Dendritic cell treated with granulocyte-macrophage colony-stimulating factor and Interleukin-4, amounts not matched to agents 40 ng/mL and 50 ng/mL, for 4 days (primary cell): ENCODE results near the gene HINFP.
"Not testable (repeated sequence)": the region's sequence is repeated elsewhere in the genome, so short reads cannot be mapped to it uniquely, and the experiment has no call there.

Experiments used
- H3K27ac Mint-ChIP-seq: one replicate; pipeline ENCODE4 v1.8.0; 2022; ENCODE audit warnings: mild to moderate bottlenecking, mixed read lengths
- H3K27me3 Mint-ChIP-seq: one replicate; pipeline ENCODE4 v1.8.0; 2022; ENCODE audit warnings: mild to moderate bottlenecking, mixed read lengths
- H3K36me3 Mint-ChIP-seq: one replicate; pipeline ENCODE4 v1.8.0; 2022; ENCODE audit warnings: low read depth, mixed read lengths
- H3K4me1 Mint-ChIP-seq: one replicate; pipeline ENCODE4 v1.8.0; 2022; ENCODE audit warnings: low read depth, mixed read lengths
- H3K4me3 Mint-ChIP-seq: one replicate; pipeline ENCODE4 v1.8.0; 2022; ENCODE audit warnings: mild to moderate bottlenecking, moderate library complexity, mixed read lengths
- H3K9me3 Mint-ChIP-seq: one replicate; pipeline ENCODE4 v1.8.0; 2022; ENCODE audit warnings: mixed read lengths
- intact Hi-C: fragments of 100-400 bp; cut with micrococcal nuclease; formaldehyde crosslinking; loops from one replicate; pipeline ENCODE4 v1.15.0; 2022

HINFP gene

GRCh38 chr11:119092880-119093842 is 28.2 kb upstream of the HINFP start:
- intact Hi-C loops, result no loop called here
- peak overlapping the region; percentile 90 for H3K27ac Mint-ChIP-seq
- no peaks in the 10 kb centered on the region for H3K27me3 Mint-ChIP-seq
- H3K36me3 Mint-ChIP-seq, result peaks cover 55% of the 10 kb centered on the region
- H3K4me1 Mint-ChIP-seq, result peaks cover 54% of the 10 kb centered on the region
- peak overlapping the region; percentile 90 for H3K4me3 Mint-ChIP-seq
- no peaks in the 10 kb centered on the region for H3K9me3 Mint-ChIP-seq

- intact Hi-C loops, result no loop called here
- Mint-ChIP-seq H3K27me3 (no peaks in the 10 kb centered on the region), H3K4me1 (peaks cover 52% of the 10 kb centered on the region), H3K27ac (peak overlapping the region; percentile 90), H3K4me3 (peak overlapping the region; percentile 90), H3K9me3 (no peaks in the 10 kb centered on the region), H3K36me3 (peaks cover 65% of the 10 kb centered on the region)
These were observed 27.2 kb upstream of the HINFP start for GRCh38 chr11:119093942-119094815.

- H3K4me1 Mint-ChIP-seq, result peaks cover 50% of the 10 kb centered on the region
- peak overlapping the region; percentile 90 for H3K4me3 Mint-ChIP-seq
- peaks cover 69% of the 10 kb centered on the region for H3K36me3 Mint-ChIP-seq
- peak overlapping the region; percentile 90 for H3K27ac Mint-ChIP-seq
- H3K9me3 Mint-ChIP-seq, result no peaks in the 10 kb centered on the region
- intact Hi-C loops, result loop anchor here (1.0 kb wide), 1 partner anchor 37 kb away; the partner anchor contains the start of gene HYOU1
- H3K27me3 Mint-ChIP-seq, result no peaks in the 10 kb centered on the region
These were observed 26.6 kb upstream of the HINFP start for GRCh38 chr11:119094816-119095065.

- Mint-ChIP-seq H3K27ac (peak overlapping the region; percentile 90), H3K4me3 (peak overlapping the region; percentile 90), H3K27me3 (no peaks in the 10 kb centered on the region), H3K4me1 (peaks cover 50% of the 10 kb centered on the region), H3K9me3 (no peaks in the 10 kb centered on the region), H3K36me3 (peaks cover 74% of the 10 kb centered on the region)
- intact Hi-C loops, result loop anchor here (1.0 kb wide), 1 partner anchor 38 kb away; the partner anchor contains the start of gene HYOU1
These were observed 26.1 kb upstream of the HINFP start for GRCh38 chr11:119095066-119095880.

GRCh38 chr11:119099711-119100110 is 21.7 kb upstream of the HINFP start:
- Mint-ChIP-seq H3K9me3 (no peaks in the 10 kb centered on the region), H3K27me3 (no peaks in the 10 kb centered on the region), H3K4me1 (peaks cover 54% of the 10 kb centered on the region), H3K27ac (peak overlapping the region; percentile 37), H3K36me3 (peaks cover 52% of the 10 kb centered on the region), H3K4me3 (no peak overlapping the region)
- intact Hi-C loops, result no loop called here

DNA sequence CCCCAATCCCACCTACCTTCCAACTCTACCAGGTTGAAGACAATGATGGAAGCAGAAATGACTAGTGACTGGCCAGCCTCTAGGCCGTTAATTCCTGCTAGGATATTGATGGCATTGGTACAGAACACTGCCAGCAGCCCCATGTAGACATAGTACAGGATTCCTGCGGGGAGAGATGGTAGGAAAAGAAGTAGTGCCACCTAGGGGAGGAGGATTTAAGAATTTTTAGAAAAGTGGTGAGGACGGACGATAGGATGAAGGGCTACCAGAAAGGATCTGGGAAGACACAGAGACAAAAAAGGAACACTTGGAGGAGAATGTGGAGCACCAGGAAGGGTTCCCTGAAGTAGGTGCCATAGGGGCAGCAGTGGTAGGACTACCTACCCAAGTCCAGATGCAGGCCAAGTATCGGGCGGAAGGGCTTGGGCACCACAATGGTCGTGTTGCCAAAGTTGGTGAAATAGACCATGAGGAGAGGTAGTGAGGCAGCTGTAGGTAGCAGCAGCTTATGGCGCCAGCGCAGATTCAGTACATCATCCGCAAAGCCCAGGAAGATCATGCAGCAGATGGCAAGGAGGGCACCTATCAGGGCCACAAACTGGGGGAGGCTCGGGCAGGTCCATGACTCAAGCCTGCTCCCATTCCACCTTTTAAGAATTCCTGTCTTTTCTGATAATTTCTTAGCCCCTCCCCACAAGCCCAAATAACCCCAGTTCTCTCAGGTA is 21.0 kb upstream of the HINFP start:
- Mint-ChIP-seq H3K27ac (peak overlapping the region; percentile 90), H3K9me3 (no peaks in the 10 kb centered on the region), H3K4me1 (peaks cover 61% of the 10 kb centered on the region), H3K27me3 (no peaks in the 10 kb centered on the region), H3K36me3 (peaks cover 45% of the 10 kb centered on the region), H3K4me3 (peak overlapping the region; percentile 94)
- intact Hi-C loops, result no loop called here

DNA sequence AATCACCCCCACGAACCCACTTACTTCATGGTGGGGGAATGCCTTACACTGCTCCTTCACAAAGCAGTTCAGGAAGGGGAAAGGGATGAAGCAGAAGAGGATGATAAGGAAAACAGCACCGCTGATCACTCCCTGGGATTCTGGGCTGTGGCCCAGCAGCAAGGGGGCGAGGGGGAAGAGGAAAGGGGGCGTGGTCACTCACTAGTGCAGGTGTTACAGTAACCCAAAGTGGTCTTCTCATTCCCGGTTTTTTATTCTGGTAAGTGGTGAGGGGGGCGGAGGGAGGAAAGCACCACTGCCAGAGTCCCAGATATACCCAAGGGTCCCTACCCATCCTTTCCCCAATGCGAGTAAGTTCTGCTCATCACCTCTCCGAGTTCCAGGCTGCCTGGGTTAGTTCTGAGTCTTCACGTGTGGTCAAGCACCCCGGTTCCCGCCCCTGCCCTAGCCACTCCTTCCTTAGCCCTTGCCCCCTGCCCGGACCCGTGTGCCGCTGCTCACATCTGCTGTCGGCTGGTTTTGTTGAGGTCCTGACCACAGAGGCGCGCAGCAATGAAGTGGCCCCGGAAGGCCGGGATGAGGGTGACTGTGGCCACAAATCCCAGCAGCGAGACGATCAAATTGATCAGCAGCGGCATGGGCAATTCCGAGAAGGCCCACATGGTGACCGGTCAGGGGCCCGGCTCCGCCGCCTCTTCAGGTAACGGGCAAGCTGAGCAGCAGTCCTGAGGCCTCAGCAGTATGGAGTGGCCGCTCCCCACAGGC is 20.2 kb upstream of the HINFP start:
- intact Hi-C loops, result no loop called here
- Mint-ChIP-seq H3K27me3 (no peaks in the 10 kb centered on the region), H3K36me3 (peaks cover 45% of the 10 kb centered on the region), H3K9me3 (no peaks in the 10 kb centered on the region), H3K4me3 (peak overlapping the region; percentile 94), H3K27ac (peak overlapping the region; percentile 90), H3K4me1 (peaks cover 63% of the 10 kb centered on the region)

DNA sequence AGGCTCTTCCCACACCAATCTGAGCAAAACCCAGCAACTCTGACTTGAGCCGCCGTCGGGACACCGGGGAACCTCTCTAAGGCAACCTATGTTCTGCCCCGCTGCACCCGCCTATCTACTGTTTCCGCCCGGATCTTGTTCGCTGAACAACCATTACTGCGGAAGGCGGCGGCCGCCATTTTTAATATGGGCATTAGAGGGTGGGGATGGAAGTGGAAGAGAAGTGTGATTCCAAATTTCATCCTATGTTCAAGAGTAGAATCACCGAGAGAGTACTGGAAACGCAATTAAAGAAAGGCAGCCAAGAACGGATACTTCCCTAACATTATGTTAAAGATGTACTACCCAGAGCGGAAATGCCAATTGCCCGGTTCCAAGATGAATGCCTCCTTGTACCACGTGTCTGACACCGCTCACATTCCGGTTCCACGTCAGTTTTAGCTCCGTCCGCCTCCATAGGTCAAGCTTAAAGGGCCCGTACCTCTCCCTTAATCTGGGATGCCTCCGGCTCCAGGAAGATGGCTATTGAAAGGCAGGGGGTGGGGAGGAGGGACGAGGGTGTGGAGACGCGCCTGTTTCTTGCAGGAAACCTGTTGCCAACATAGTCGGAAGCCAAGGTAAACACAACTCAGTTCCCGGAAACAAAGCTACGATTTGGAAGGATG is 19.5 kb upstream of the HINFP start, which contains the start of gene DPAGT1:
TSS of gene DPAGT1 (minus strand) at position 95 of the 665 bp plus-strand sequence. CDS start 198 bp downstream, outside the sequence.
- Mint-ChIP-seq H3K27me3 (no peaks in the 10 kb centered on the region), H3K4me3 (peak within 1 kb of the TSS; percentile 94), H3K4me1 (peaks cover 64% of the 10 kb centered on the region), H3K36me3 (peaks cover 42% of the 10 kb centered on the region), H3K27ac (peak within 1 kb of the TSS; percentile 90), H3K9me3 (no peaks in the 10 kb centered on the region)
- intact Hi-C loops, result loop anchor here (2.0 kb wide), 1 partner anchor 83 kb away; the partner anchor contains the start of genes RPS25 and TRAPPC4

DNA sequence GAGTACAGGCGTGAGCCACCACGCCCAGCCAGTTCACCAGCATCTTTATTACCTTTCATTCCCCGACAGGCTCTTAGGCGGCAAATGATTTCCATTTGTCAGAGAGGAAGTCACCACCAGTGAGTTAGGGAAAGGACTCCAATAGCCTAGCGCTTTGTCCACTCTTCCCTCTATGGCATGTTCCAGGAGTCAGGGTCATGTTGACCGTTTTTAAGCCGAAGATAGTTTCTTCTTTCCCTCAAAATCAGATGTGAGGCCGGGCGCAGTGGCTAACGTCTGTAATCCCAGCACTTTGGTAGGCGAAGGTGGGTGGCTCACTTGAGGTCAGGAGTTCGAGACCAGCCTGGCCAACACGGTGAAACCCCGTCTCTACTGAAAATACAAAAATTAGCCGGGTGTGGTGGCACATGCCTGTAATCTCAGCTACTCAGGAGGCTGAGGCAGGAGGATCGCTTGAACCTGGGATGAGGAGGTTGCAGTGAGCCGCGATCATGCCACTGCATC is 18.2 kb upstream of the HINFP start:
- Mint-ChIP-seq H3K4me3 (peak overlapping the region; percentile 94), H3K4me1 (peaks cover 67% of the 10 kb centered on the region), H3K27ac (peak overlapping the region; percentile 90), H3K36me3 (peaks cover 39% of the 10 kb centered on the region)
- not testable (repeated sequence) for H3K9me3 Mint-ChIP-seq, H3K27me3 Mint-ChIP-seq
- intact Hi-C loops, result loop anchor here (2.0 kb wide), 1 partner anchor 84 kb away; the partner anchor contains the start of genes RPS25 and TRAPPC4

DNA sequence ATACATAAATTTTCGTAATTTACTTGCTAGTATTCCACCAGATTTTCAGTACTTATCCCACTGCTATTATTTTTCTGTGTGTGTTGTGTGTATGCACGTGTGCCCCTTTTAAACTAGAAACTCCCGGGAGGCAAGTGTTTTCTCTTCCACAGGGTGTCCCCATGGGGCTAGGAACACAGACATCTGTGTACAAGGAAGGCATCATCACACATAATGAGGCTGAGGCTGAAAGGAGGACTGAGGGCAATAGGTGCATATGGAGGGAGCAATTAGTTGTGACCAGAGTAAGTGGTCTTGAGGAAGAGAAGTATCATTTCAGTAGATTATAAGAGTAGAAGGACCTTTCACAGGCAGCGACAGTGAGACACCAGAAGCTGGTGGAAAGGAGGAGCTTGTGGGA is 17.6 kb upstream of the HINFP start:
- H3K27me3 Mint-ChIP-seq, result no peaks in the 10 kb centered on the region
- intact Hi-C loops, result loop anchor here (2.0 kb wide), 1 partner anchor 85 kb away; the partner anchor contains the start of genes RPS25 and TRAPPC4
- H3K27ac Mint-ChIP-seq, result peak overlapping the region; percentile 90
- peaks cover 39% of the 10 kb centered on the region for H3K36me3 Mint-ChIP-seq
- no peak overlapping the region for H3K4me3 Mint-ChIP-seq
- no peaks in the 10 kb centered on the region for H3K9me3 Mint-ChIP-seq
- peaks cover 71% of the 10 kb centered on the region for H3K4me1 Mint-ChIP-seq

- Mint-ChIP-seq H3K36me3 (peaks cover 54% of the 10 kb centered on the region), H3K27me3 (no peaks in the 10 kb centered on the region), H3K4me1 (peaks cover 78% of the 10 kb centered on the region), H3K9me3 (no peaks in the 10 kb centered on the region), H3K27ac (peak within 1 kb of the TSS; percentile 97), H3K4me3 (peak within 1 kb of the TSS; percentile 96)
- intact Hi-C loops, result loop anchor here (2.0 to 5.0 kb wide), 2 partner anchors 14 to 100 kb away; partner anchors contain the start of genes CBL and HINFP
These were observed 14.5 kb upstream of the HINFP start, which contains the start of gene C2CD2L for GRCh38 chr11:119106564-119107537. Gene C2CD2L, plus strand, starts transcription at chr11:119107344. Its CDS starts 398 bp downstream, at chr11:119107742.
